Measurements from ENCODE around the gene PHF11. TPM values are rescaled to one million over a fixed set of nuclear protein-coding genes. Genes with fewer than 3 reads are reported as not detected.
"Not testable (repeated sequence)": the region's sequence is repeated elsewhere in the genome, so short reads cannot be mapped to it uniquely, and the experiment has no call there.

Gene PHF11
- total RNA-seq, 2 experiments from 2014 or later, result 29.9 to 59.8 TPM

DNA sequence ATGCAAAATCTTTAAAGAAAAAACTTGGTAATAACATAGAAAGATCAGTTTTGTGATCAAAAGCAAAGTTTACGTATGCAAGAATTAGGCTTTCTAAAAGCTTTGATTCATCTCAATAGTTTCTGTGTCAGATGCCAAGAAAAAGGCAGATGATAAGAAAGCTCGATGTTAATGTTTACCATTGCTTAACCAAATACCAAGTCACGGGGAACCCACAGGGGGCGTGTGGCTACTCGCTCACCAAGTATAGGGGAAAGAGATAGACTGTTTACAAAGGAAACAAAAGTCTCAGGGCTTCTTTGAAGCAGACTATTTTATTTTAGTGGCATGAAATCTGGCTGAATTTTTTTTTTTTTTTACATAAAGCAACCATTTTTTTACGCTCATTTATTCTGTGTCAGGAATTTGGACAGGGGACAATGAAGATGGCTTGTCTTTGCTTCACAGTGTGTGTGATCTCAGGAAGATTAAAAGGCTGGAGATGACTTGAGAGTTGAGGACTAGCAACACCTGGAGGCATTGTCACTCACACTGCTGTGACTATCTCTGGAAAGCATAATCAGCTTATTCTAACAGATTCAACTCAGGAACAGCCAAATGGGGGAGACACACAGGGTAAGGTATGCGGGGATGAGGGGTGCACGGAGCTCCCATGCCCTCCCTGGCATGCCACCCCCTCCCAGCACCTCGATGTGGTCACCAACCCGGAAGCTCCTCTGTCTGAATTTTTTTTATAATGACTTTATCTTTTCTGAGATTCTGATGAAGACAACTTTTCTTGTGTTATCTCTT is 64.7 kb downstream of the PHF11 start:
- Histone ChIP-seq H3K4me2 (ENCODE audit: low read length) (no peak overlapping the region), H3K27ac (ENCODE audit: low read depth, low read length, poor library complexity, severe bottlenecking) (no peak overlapping the region), H3K9me3 (ENCODE audit: low read length) (no peaks in the 10 kb centered on the region; the same call in 1 of the 2 replicates), H3K79me2 (ENCODE audit: insufficient read depth, low read depth, low read length) (no peaks in the 10 kb centered on the region), H3K4me3 (ENCODE audit: low read depth, low read length, poor library complexity, severe bottlenecking) (no peak overlapping the region), H4K20me1 (ENCODE audit: insufficient read depth, low read length) (no peaks in the 10 kb centered on the region), H2AFZ (ENCODE audit: low read length) (no peak overlapping the region), H3K9me2 (ENCODE audit: insufficient read depth, low read length) (no peaks in the 10 kb centered on the region), H3K4me1 (ENCODE audit: insufficient read depth, low read length, poor library complexity, severe bottlenecking) (no peaks in the 10 kb centered on the region), H3K36me3 (ENCODE audit: insufficient read depth, low read length) (peaks cover 75% of the 10 kb centered on the region)
- BruUV-seq (replicated peaks), result no TSS peak
- ChIA-PET POLR2A (interaction anchor here (1.3 kb wide), 1 partner anchor 14 kb away, joined by 3 read pairs; no protein-coding TSS in a partner anchor), CTCF (ENCODE audit: unreplicated experiment) (no interaction called here)
- no peak for DNase-seq (ENCODE audit: low spot score)
- intact Hi-C loops (cut with micrococcal nuclease; ENCODE audit: unreplicated experiment), result no loop called here
- no peak for TF ChIP-seq EZH2phosphoT487 (IDR thresholded peaks at IDR 0.05; ENCODE audit: borderline replicate concordance, low read depth, low read length)
- TF ChIP-seq, protein P1, sequence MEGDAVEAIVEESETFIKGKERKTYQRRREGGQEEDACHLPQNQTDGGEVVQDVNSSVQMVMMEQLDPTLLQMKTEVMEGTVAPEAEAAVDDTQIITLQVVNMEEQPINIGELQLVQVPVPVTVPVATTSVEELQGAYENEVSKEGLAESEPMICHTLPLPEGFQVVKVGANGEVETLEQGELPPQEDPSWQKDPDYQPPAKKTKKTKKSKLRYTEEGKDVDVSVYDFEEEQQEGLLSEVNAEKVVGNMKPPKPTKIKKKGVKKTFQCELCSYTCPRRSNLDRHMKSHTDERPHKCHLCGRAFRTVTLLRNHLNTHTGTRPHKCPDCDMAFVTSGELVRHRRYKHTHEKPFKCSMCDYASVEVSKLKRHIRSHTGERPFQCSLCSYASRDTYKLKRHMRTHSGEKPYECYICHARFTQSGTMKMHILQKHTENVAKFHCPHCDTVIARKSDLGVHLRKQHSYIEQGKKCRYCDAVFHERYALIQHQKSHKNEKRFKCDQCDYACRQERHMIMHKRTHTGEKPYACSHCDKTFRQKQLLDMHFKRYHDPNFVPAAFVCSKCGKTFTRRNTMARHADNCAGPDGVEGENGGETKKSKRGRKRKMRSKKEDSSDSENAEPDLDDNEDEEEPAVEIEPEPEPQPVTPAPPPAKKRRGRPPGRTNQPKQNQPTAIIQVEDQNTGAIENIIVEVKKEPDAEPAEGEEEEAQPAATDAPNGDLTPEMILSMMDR (conservative IDR thresholded peaks at IDR 0.05; ENCODE audit: low read length), result no peak; the same call in 1 of the 2 replicates

DNA sequence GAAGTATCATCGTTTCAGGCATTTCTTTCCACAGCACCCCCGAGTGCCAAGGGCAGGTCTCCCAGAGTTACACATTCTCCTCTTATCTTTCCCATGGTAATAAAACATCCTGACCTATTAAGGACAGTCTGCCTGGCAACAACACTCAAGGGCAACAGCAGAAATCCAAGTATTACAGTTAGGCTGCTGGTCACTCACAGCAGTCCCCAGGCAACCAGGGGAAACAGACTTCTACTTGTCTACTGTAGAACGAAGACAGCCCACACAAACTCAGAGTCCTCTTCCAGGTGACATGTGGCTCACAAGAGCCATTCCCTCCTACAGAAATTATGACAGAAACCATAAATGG is 65.3 kb downstream of the PHF11 start:
- CTCF ChIA-PET (ENCODE audit: unreplicated experiment), result no interaction called here
- no peak for DNase-seq (ENCODE audit: low spot score)
- Histone ChIP-seq H2AFZ (ENCODE audit: low read length) (no peak overlapping the region), H3K4me1 (ENCODE audit: insufficient read depth, low read length, poor library complexity, severe bottlenecking) (no peaks in the 10 kb centered on the region), H3K4me2 (ENCODE audit: low read length) (no peak overlapping the region), H3K79me2 (ENCODE audit: insufficient read depth, low read depth, low read length) (no peaks in the 10 kb centered on the region), H4K20me1 (ENCODE audit: insufficient read depth, low read length) (no peaks in the 10 kb centered on the region), H3K36me3 (ENCODE audit: insufficient read depth, low read length) (peaks cover 69% of the 10 kb centered on the region), H3K27ac (ENCODE audit: low read depth, low read length, poor library complexity, severe bottlenecking) (no peak overlapping the region), H3K9me2 (ENCODE audit: insufficient read depth, low read length) (no peaks in the 10 kb centered on the region), H3K9me3 (ENCODE audit: low read length) (no peaks in the 10 kb centered on the region; the same call in 1 of the 2 replicates), H3K4me3 (ENCODE audit: low read depth, low read length, poor library complexity, severe bottlenecking) (no peak overlapping the region)
- no TSS peak for BruUV-seq (replicated peaks)
- intact Hi-C loops (cut with micrococcal nuclease; ENCODE audit: unreplicated experiment), result no loop called here
- TF ChIP-seq, protein P1 (conservative IDR thresholded peaks at IDR 0.05; ENCODE audit: low read length), result no peak
- TF ChIP-seq EZH2phosphoT487 (IDR thresholded peaks at IDR 0.05; ENCODE audit: borderline replicate concordance, low read depth, low read length), result no peak
- POLR2A ChIA-PET, result interaction anchor here (0.6 to 1.3 kb wide), 7 partner anchors 10 to 1054 kb away, joined by 3 to 4 read pairs (median 3); no protein-coding TSS in a partner anchor

DNA sequence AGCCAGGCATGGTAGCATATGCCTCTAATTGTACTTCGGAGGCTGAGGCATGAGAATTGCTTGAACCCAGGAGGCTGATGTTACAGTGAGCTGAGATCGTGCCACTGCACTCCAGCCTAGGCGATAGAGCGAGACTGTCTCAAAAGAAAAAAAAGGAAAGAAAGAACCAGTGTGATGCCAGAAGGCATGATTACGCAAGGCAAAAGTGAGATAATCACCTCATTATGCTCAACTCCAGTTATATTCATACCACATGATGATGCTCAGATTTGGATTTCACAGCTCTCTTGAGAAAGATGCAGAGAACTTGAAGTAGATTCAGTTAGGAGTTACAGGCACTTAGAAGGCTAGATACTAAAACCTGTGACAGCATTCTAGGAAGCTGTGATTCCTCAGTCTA is 67.8 kb downstream of the PHF11 start:
- intact Hi-C loops (cut with micrococcal nuclease; ENCODE audit: unreplicated experiment), result loop anchor here (2.0 kb wide), 1 partner anchor 17 kb away; no protein-coding TSS in a partner anchor
- peaks cover 56% of the 10 kb centered on the region for H3K36me3 ChIP-seq (ENCODE audit: insufficient read depth, low read length)
- H2AFZ ChIP-seq (ENCODE audit: low read length), result no peak overlapping the region
- no peak overlapping the region for H3K4me2 ChIP-seq (ENCODE audit: low read length)
- TF ChIP-seq, protein P1 (conservative IDR thresholded peaks at IDR 0.05; ENCODE audit: low read length), result no peak
- no peak for TF ChIP-seq EZH2phosphoT487 (IDR thresholded peaks at IDR 0.05; ENCODE audit: borderline replicate concordance, low read depth, low read length)
- no peaks in the 10 kb centered on the region; the same call in 1 of the 2 replicates for H3K9me3 ChIP-seq (ENCODE audit: low read length)
- H3K9me2 ChIP-seq (ENCODE audit: insufficient read depth, low read length), result no peaks in the 10 kb centered on the region
- H3K27ac ChIP-seq (ENCODE audit: low read depth, low read length, poor library complexity, severe bottlenecking), result no peak overlapping the region
- H3K79me2 ChIP-seq (ENCODE audit: insufficient read depth, low read depth, low read length), result no peaks in the 10 kb centered on the region
- no peak overlapping the region for H3K4me3 ChIP-seq (ENCODE audit: low read depth, low read length, poor library complexity, severe bottlenecking)
- H4K20me1 ChIP-seq (ENCODE audit: insufficient read depth, low read length), result no peaks in the 10 kb centered on the region
- no TSS peak for BruUV-seq (replicated peaks)
- ChIA-PET CTCF (ENCODE audit: unreplicated experiment) (no interaction called here), POLR2A (interaction anchor here (0.5 kb wide), 1 partner anchor 267 kb away, joined by 3 read pairs; no protein-coding TSS in a partner anchor)
- DNase-seq (ENCODE audit: low spot score), result no peak
- no peaks in the 10 kb centered on the region for H3K4me1 ChIP-seq (ENCODE audit: insufficient read depth, low read length, poor library complexity, severe bottlenecking)

DNA sequence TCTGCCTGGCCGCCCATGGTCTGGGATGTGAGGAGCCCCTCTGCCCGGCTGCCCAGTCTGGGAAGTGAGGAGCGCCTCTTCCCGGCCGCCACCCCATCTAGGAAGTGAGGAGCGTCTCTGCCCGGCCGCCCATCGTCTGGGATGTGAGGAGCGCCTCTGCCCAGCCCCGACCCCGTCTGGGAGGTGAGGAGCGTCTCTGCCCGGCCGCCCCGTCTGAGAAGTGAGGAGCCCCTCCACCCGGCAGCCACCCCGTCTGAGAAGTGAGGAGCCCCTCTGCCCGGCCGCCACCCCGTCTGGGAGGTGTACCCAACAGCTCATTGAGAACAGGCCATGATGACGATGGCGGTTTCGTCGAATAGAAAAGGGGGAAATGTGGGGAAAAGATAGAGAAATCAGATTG is 69.7 kb downstream of the PHF11 start:
- H3K9me2 ChIP-seq (ENCODE audit: insufficient read depth, low read length); H4K20me1 ChIP-seq (ENCODE audit: insufficient read depth, low read length); H3K79me2 ChIP-seq (ENCODE audit: insufficient read depth, low read depth, low read length); H3K9me3 ChIP-seq (ENCODE audit: low read length); H2AFZ ChIP-seq (ENCODE audit: low read length); H3K4me2 ChIP-seq (ENCODE audit: low read length); BruUV-seq (replicated peaks); CTCF ChIA-PET (ENCODE audit: unreplicated experiment); H3K4me3 ChIP-seq (ENCODE audit: low read depth, low read length, poor library complexity, severe bottlenecking); intact Hi-C loops (cut with micrococcal nuclease; ENCODE audit: unreplicated experiment); H3K4me1 ChIP-seq (ENCODE audit: insufficient read depth, low read length, poor library complexity, severe bottlenecking); DNase-seq (ENCODE audit: low spot score); H3K27ac ChIP-seq (ENCODE audit: low read depth, low read length, poor library complexity, severe bottlenecking): not testable (repeated sequence)
- peaks cover 37% of the 10 kb centered on the region for H3K36me3 ChIP-seq (ENCODE audit: insufficient read depth, low read length)
- POLR2A ChIA-PET, result interaction anchor here (0.7 kb wide), 1 partner anchor 125 kb away, joined by 3 read pairs; no protein-coding TSS in a partner anchor

All from OCI-LY7 (cell line).